GM08714 (cell line): ENCODE results near the gene WNT6.

Experiments
- H3K4me3 ChIP-seq: fragments of 200-500 bp; sonication (Bioruptor generic); 2 replicates; pipeline ENCODE4 v1.5.1; 2014; ENCODE audit warnings: mild to moderate bottlenecking, low read length, inconsistent platforms
- ZNF274 ChIP-seq: IDR thresholded peaks from 2 replicates; pipeline ENCODE4 v1.6.1; 2012; ENCODE audit warnings: mild to moderate bottlenecking, low read depth, low read length

WNT6 gene

GRCh38 chr2:218858671-218859555 is 692 bp upstream of the WNT6 start:
- TF ChIP-seq ZNF274, result no peak

GRCh38 chr2:218859988-218860831 is 605 bp downstream of the WNT6 start:
- no peak for TF ChIP-seq ZNF274
- H3K4me3 ChIP-seq, result no peak overlapping the region

More at GRCh38 chr2:218858671-218859555, 692 bp upstream of the WNT6 start:
- H3K4me3 ChIP-seq, result no peak overlapping the region

- H3K4me3 ChIP-seq, result no peak overlapping the region
- no peak for TF ChIP-seq ZNF274
Observed at GRCh38 chr2:218860950-218861381, 1.4 kb downstream of the WNT6 start.

GRCh38 chr2:218861645-218862318 is 2.2 kb downstream of the WNT6 start:
- no peak for TF ChIP-seq ZNF274
- H3K4me3 ChIP-seq, result no peak overlapping the region

GRCh38 chr2:218863021-218863520 is 3.5 kb downstream of the WNT6 start:
- no peak for TF ChIP-seq ZNF274
- no peak overlapping the region for H3K4me3 ChIP-seq

GRCh38 chr2:218865396-218865795 is 5.8 kb downstream of the WNT6 start:
- no peak overlapping the region for H3K4me3 ChIP-seq
- no peak for TF ChIP-seq ZNF274

- no peak for TF ChIP-seq ZNF274
- no peak overlapping the region for H3K4me3 ChIP-seq
Observed at GRCh38 chr2:218865999-218866398, 6.4 kb downstream of the WNT6 start.

- H3K4me3 ChIP-seq, result no peak overlapping the region
- no peak for TF ChIP-seq ZNF274
Observed at GRCh38 chr2:218867900-218868299, 8.3 kb downstream of the WNT6 start.

GRCh38 chr2:218869064-218869463 is 9.5 kb downstream of the WNT6 start:
- H3K4me3 ChIP-seq, result no peak overlapping the region
- no peak for TF ChIP-seq ZNF274

GRCh38 chr2:218870984-218871344 is 11.4 kb downstream of the WNT6 start:
- TF ChIP-seq ZNF274, result no peak
- H3K4me3 ChIP-seq, result no peak overlapping the region; the same call in 1 of the 2 replicates

GRCh38 chr2:218871345-218872302 is 12.0 kb downstream of the WNT6 start:
- no peak for TF ChIP-seq ZNF274
- no peak overlapping the region; the same call in 1 of the 2 replicates for H3K4me3 ChIP-seq

- TF ChIP-seq ZNF274, result no peak
- no peak overlapping the region for H3K4me3 ChIP-seq
Observed at GRCh38 chr2:218872645-218873358, 13.2 kb downstream of the WNT6 start.
